HepG2 (cell line): ENCODE data around the gene SOX13. TPM values are rescaled to one million over a fixed set of nuclear protein-coding genes. Genes with fewer than 3 reads are reported as not detected.

Source experiments
- ATAC-seq: fragments of 200-7000 bp; cut with Tn5 transposase; 3 replicates; pipeline ENCODE4 v1.9.1; 2020; ENCODE audit warnings: mild to moderate bottlenecking, moderate library complexity
- BruUV-seq: library from RNA; stranded (reverse); fragments of 400-500 nt; replicated peaks from 2 replicates; lab custom pipeline; 2021; lab: Mats Ljungman, UMichigan
- CTCF ChIA-PET: fragments of 300-600 bp; formaldehyde crosslinking; extraction: SDS; loops from one replicate; lab custom pipeline; 2021; ENCODE audit warnings: low total read pairs, inconsistent platforms, low intra/inter-chr PET ratio; lab: Yijun Ruan, JAX
- POLR2A ChIA-PET: fragments of 350-600 bp; sonication (Branson Sonifier 250); formaldehyde crosslinking; loops from one replicate; lab custom pipeline; 2020; ENCODE audit warnings: antibody characterized with exemption, inconsistent platforms; lab: Yijun Ruan, JAX
- DNase-seq: peaks from one replicate; pipeline ENCODE4 v3.0.0-alpha.2; 2015; ENCODE audit warnings: low spot score
- FAIRE-seq: peaks from 3 replicates; lab custom pipeline; 2011; peaks lifted over from hg19 to GRCh38; lab: Jason Lieb, UNC
- H2AFZ ChIP-seq: one replicate; pipeline ENCODE4 v1.6.1; 2011; ENCODE audit warnings: low read length, inconsistent platforms
- H3K27ac ChIP-seq: fragments of 300-600 bp; 3 replicates; pipeline ENCODE4 v1.8.0; 2011; ENCODE audit warnings: mixed run types, mild to moderate bottlenecking, mixed read lengths, low read length, inconsistent platforms; ENCODE audit not compliant: insufficient read depth; ENCODE audit errors: extremely low read length
- H3K27me3 ChIP-seq, 2 experiments: fragments of 200-600 bp in 1 of 2; 2 replicates in 1 of 2; 3 replicates in 1 of 2; pipeline versions ENCODE4 v1.6.0 to v1.8.0; 2011; ENCODE audit warnings: low read length in 2 of 2, mild to moderate bottlenecking in 2 of 2, moderate library complexity in 2 of 2, inconsistent platforms in 1 of 2; ENCODE audit not compliant: insufficient read depth in 2 of 2, control insufficient read depth in 1 of 2
- H3K36me3 ChIP-seq, 2 experiments: fragments of 200-600 bp in 1 of 2; replicated peaks in 1 of 2; 2 replicates in 1 of 2; 3 replicates in 1 of 2; pipeline versions ENCODE4 v1.5.1 to v1.8.0; 2011; ENCODE audit warnings: low read length in 2 of 2, inconsistent platforms in 1 of 2; ENCODE audit not compliant: insufficient read depth in 2 of 2, control insufficient read depth in 1 of 2
- H3K4me1 ChIP-seq: 2 replicates; pipeline ENCODE4 v1.5.1; 2012; ENCODE audit warnings: low read length, inconsistent platforms; ENCODE audit not compliant: insufficient read depth
- H3K4me2 ChIP-seq: 2 replicates; pipeline ENCODE4 v1.6.0; 2011; ENCODE audit warnings: low read depth, low read length, inconsistent platforms
- H3K4me3 ChIP-seq, 3 experiments: fragments of 200-600 bp in 1 of 3; sonication (generic), shearing (Covaris generic) in 1 of 3; replicated peaks in 1 of 3; 2 replicates each; pipeline ENCODE4 v1.5.1; 2011 to 2016; ENCODE audit warnings: low read length in 3 of 3, inconsistent platforms in 2 of 3, low read depth in 2 of 3, mild to moderate bottlenecking in 2 of 3, control low read depth in 1 of 3, mixed read lengths in 1 of 3; ENCODE audit not compliant: insufficient read depth in 1 of 3
- H3K79me2 ChIP-seq: one replicate; pipeline ENCODE4 v1.6.1; 2011; ENCODE audit warnings: low read length, inconsistent platforms; ENCODE audit not compliant: insufficient read depth
- H3K9ac ChIP-seq: 2 replicates; pipeline ENCODE4 v1.6.0; 2011; ENCODE audit warnings: mild to moderate bottlenecking, low read depth, low read length, inconsistent platforms; ENCODE audit not compliant: insufficient read depth
- H3K9me3 ChIP-seq: 2 replicates; pipeline ENCODE4 v1.5.1; 2012; ENCODE audit warnings: mild to moderate bottlenecking, low read length
- H4K20me1 ChIP-seq: 2 replicates; pipeline ENCODE4 v1.6.0; 2011; ENCODE audit warnings: inconsistent platforms, mild to moderate bottlenecking, low read length, moderate library complexity; ENCODE audit not compliant: insufficient read depth
- CCAR2 ChIP-seq: fragments of 200-400 bp; formaldehyde crosslinking; optimal IDR thresholded peaks from 2 replicates; pipeline ENCODE3; 2018; ENCODE audit warnings: low read depth, mild to moderate bottlenecking, low read length, moderate library complexity
- CCDC6 ChIP-seq: sonication (generic); formaldehyde crosslinking; IDR thresholded peaks from 2 replicates; pipeline ENCODE4 v1.8.1; 2022; ENCODE audit warnings: mild to moderate bottlenecking, missing genetic modification reagents, moderate library complexity
- ELF3 ChIP-seq: IDR thresholded peaks from 2 replicates; pipeline ENCODE4 v1.6.1; 2016; ENCODE audit warnings: missing genetic modification reagents, missing compliant biosample characterization
- HNF4A ChIP-seq: sonication (generic); formaldehyde crosslinking; IDR thresholded peaks from 2 replicates; pipeline ENCODE4 v1.4.0; 2020; ENCODE audit warnings: missing genetic modification reagents
- HNRNPL ChIP-seq: fragments of 200-400 bp; formaldehyde crosslinking; IDR thresholded peaks from 2 replicates; pipeline ENCODE4 v1.6.1; 2017; ENCODE audit warnings: mild to moderate bottlenecking, low read depth, low read length
- TAF1 ChIP-seq: sonication (generic); formaldehyde crosslinking; IDR thresholded peaks from 2 replicates; pipeline ENCODE4 v1.4.0; 2020; ENCODE audit warnings: missing genetic modification reagents
- WGBS: methylation state at CpG from one replicate; pipeline ENCODE4 v1.1.6; 2017; ENCODE audit warnings: low lambda C conversion rate; 5-methylcytosine and 5-hydroxymethylcytosine counted together
- in situ Hi-C: cut with HindIII; loops from 2 replicates; pipeline ENCODE4 v1.10.0; 2017; ENCODE audit warnings: low pct_unique_long_range_greater_than_20kb; ENCODE audit not compliant: extremely low pct_ligation_motif_present
- intact Hi-C: fragments of 100-400 bp; cut with micrococcal nuclease; formaldehyde crosslinking; loops from one replicate; pipeline ENCODE4 v1.10.0; 2022; ENCODE audit not compliant: unreplicated experiment
- polyA plus RNA-seq, 8 experiments: library from polyadenylated mRNA; depleted of rRNA in 3 of 8; stranded (reverse) in 7 of 8; unstranded in 1 of 8; fragments of >200 nt; fragmentation: Illumina TruSeq in 4 of 8; extraction: Trizol in 4 of 8; gene quantifications; 2 replicates each; pipeline versions ENCODE4 v1.2.1 to v1.2.3, GENCODE V29; 2011 to 2016; ENCODE audit warnings: low read depth in 4 of 8, missing spikeins in 1 of 8, mixed read lengths in 1 of 8; ENCODE audit not compliant: insufficient read depth in 1 of 8
- total RNA-seq, 5 experiments: library from RNA; depleted of rRNA; stranded (reverse); fragments of >200 nt; fragmentation: Illumina TruSeq; extraction: Trizol; gene quantifications; 2 replicates each; pipeline ENCODE4 v1.2.3, GENCODE V29; 2016; ENCODE audit warnings: low read depth in 1 of 5
- TF ChIP-seq, protein P1 (sequence below): sonication (generic); formaldehyde crosslinking; conservative IDR thresholded peaks from 2 replicates; pipeline ENCODE4 v1.8.0; 2022; ENCODE audit warnings: mild to moderate bottlenecking, moderate library complexity, missing genetic modification reagents
- TF ChIP-seq, protein P2 (sequence below): sonication (generic); formaldehyde crosslinking; IDR thresholded peaks from 2 replicates; pipeline ENCODE4 v1.5.0; 2020; ENCODE audit warnings: mild to moderate bottlenecking, missing genetic modification reagents
- TF ChIP-seq, protein P3 (sequence below): IDR thresholded peaks from 2 replicates; pipeline ENCODE4 v1.6.1; 2018; ENCODE audit warnings: missing genetic modification reagents
- TF ChIP-seq, protein P4 (sequence below): sonication (generic); formaldehyde crosslinking; IDR thresholded peaks from 2 replicates; pipeline ENCODE4 v1.5.1; 2020; ENCODE audit warnings: mild to moderate bottlenecking, missing genetic modification reagents, moderate library complexity

Gene SOX13
- total and polyA plus RNA-seq, 2 of the 13 experiments (the other 11 are each of a cell fraction or from before 2014, with no cell fraction given), result 13.3 to 15.8 TPM

DNA sequence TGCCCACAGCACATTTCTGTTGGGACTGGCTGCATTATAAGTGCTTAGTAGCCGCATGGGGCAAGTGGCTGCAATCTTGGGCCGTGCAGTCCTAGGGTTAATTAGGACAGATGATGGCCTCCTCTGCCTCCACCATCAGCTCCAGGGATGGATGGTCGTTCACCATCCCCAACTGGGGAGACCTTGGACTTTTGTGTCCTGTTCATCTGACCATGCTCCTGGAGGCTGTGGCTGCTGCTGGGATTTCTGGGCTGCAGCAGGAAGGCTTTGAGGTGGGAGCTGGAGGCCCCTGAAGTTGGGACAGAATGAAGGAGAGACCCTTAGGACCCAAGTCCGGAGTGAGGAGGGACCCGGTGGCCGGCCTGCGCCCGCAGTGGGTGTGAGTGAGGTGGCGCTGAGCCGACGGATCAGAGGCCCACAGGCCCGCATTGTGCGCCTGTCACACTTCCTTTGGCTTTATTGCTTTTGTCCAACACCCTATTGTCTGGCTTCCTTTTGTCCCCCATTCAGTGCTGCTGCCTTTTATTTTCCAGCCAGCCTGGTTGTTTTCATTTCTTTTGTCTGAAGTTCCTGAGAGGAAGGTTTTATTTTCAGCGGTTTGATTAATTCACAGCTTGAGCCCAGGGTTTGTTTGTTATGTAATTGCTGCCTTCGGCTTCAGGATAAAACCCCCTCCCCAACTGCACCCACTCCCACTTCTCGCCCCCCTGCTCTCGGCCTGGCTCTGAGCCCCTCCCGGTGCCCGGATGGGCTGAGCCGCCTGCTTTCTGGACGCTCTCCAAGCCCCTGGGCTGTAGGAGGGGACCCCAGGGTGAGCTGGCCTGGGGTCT is 35.6 kb downstream of the SOX13 start:
- H3K79me2 ChIP-seq, result peaks cover 68% of the 10 kb centered on the region
- TF ChIP-seq, protein P1, sequence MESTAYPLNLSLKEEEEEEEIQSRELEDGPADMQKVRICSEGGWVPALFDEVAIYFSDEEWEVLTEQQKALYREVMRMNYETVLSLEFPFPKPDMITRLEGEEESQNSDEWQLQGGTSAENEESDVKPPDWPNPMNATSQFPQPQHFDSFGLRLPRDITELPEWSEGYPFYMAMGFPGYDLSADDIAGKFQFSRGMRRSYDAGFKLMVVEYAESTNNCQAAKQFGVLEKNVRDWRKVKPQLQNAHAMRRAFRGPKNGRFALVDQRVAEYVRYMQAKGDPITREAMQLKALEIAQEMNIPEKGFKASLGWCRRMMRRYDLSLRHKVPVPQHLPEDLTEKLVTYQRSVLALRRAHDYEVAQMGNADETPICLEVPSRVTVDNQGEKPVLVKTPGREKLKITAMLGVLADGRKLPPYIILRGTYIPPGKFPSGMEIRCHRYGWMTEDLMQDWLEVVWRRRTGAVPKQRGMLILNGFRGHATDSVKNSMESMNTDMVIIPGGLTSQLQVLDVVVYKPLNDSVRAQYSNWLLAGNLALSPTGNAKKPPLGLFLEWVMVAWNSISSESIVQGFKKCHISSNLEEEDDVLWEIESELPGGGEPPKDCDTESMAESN (CRISPR knock-in tag), result no peak
- TF ChIP-seq HNF4A (CRISPR knock-in tag) (peak; percentile 60), HNRNPL (no peak), ELF3 (CRISPR knock-in tag) (no peak), CCAR2 (no peak), TAF1 (CRISPR knock-in tag) (no peak), CCDC6 (CRISPR knock-in tag) (no peak)
- TF ChIP-seq, protein P2, sequence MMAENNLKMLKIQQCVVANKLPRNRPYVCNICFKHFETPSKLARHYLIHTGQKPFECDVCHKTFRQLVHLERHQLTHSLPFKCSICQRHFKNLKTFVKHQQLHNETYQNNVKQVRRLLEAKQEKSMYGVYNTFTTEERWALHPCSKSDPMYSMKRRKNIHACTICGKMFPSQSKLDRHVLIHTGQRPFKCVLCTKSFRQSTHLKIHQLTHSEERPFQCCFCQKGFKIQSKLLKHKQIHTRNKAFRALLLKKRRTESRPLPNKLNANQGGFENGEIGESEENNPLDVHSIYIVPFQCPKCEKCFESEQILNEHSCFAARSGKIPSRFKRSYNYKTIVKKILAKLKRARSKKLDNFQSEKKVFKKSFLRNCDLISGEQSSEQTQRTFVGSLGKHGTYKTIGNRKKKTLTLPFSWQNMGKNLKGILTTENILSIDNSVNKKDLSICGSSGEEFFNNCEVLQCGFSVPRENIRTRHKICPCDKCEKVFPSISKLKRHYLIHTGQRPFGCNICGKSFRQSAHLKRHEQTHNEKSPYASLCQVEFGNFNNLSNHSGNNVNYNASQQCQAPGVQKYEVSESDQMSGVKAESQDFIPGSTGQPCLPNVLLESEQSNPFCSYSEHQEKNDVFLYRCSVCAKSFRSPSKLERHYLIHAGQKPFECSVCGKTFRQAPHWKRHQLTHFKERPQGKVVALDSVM (CRISPR knock-in tag), result 0 out of 2 replicates have a peak, but pooled peaks have one; percentile 15
- TF ChIP-seq, protein P3, sequence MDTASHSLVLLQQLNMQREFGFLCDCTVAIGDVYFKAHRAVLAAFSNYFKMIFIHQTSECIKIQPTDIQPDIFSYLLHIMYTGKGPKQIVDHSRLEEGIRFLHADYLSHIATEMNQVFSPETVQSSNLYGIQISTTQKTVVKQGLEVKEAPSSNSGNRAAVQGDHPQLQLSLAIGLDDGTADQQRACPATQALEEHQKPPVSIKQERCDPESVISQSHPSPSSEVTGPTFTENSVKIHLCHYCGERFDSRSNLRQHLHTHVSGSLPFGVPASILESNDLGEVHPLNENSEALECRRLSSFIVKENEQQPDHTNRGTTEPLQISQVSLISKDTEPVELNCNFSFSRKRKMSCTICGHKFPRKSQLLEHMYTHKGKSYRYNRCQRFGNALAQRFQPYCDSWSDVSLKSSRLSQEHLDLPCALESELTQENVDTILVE (CRISPR knock-in tag), result no peak
- TF ChIP-seq, protein P4, sequence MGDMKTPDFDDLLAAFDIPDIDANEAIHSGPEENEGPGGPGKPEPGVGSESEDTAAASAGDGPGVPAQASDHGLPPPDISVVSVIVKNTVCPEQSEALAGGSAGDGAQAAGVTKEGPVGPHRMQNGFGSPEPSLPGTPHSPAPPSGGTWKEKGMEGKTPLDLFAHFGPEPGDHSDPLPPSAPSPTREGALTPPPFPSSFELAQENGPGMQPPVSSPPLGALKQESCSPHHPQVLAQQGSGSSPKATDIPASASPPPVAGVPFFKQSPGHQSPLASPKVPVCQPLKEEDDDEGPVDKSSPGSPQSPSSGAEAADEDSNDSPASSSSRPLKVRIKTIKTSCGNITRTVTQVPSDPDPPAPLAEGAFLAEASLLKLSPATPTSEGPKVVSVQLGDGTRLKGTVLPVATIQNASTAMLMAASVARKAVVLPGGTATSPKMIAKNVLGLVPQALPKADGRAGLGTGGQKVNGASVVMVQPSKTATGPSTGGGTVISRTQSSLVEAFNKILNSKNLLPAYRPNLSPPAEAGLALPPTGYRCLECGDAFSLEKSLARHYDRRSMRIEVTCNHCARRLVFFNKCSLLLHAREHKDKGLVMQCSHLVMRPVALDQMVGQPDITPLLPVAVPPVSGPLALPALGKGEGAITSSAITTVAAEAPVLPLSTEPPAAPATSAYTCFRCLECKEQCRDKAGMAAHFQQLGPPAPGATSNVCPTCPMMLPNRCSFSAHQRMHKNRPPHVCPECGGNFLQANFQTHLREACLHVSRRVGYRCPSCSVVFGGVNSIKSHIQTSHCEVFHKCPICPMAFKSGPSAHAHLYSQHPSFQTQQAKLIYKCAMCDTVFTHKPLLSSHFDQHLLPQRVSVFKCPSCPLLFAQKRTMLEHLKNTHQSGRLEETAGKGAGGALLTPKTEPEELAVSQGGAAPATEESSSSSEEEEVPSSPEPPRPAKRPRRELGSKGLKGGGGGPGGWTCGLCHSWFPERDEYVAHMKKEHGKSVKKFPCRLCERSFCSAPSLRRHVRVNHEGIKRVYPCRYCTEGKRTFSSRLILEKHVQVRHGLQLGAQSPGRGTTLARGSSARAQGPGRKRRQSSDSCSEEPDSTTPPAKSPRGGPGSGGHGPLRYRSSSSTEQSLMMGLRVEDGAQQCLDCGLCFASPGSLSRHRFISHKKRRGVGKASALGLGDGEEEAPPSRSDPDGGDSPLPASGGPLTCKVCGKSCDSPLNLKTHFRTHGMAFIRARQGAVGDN (CRISPR knock-in tag), result peak; percentile 13; the same call in 1 of the 2 replicates

More for the DNA sequence above, 35.6 kb downstream of the SOX13 start:
- Histone ChIP-seq H3K9ac (no peak overlapping the region), H3K36me3 (peaks cover 0 to 6% of the 10 kb centered on the region in 2 experiments; a peak in 2 of 5 replicates), H3K4me3 (no peak overlapping the region), H2AFZ (no peak overlapping the region), H4K20me1 (peaks cover 6% of the 10 kb centered on the region; the same call in 1 of the 2 replicates), H3K27ac (no peak overlapping the region), H3K27me3 (no peaks in the 10 kb centered on the region), H3K4me1 (peaks cover 29% of the 10 kb centered on the region), H3K4me2 (no peak overlapping the region), H3K9me3 (no peaks in the 10 kb centered on the region)
- no peak for DNase-seq
- WGBS, result 96% methylated on average over 15 of the region's 21 CpGs
- ATAC-seq, result peak; percentile 59
- FAIRE-seq, result no peak
- ChIA-PET POLR2A (no interaction called here), CTCF (no interaction called here)
- in situ Hi-C loops (no loop called here), intact Hi-C loops (no loop called here)
- BruUV-seq, result no TSS peak
